ENCODE results near the gene IDH3B.

The IDH3B gene

GRCh38 chr20:2663887-2664719, at the start of gene IDH3B:
Gene IDH3B, minus strand, starts transcription at chr20:2664216. Its CDS starts 28 bp downstream, at chr20:2664188.
- DNase-seq (ENCODE audit: low spot score) = peak; percentile 94
- in situ Hi-C loops (cut with MboI; ENCODE audit: low sequenced_read_pairs, unreplicated experiment) = no loop called here
- TF ChIP-seq CTCF (IDR thresholded peaks at IDR 0.05; ENCODE audit: borderline replicate concordance, control extremely low read depth, extremely low read depth, insufficient read depth, missing control alignments) = no peak

- DNase-seq (ENCODE audit: low spot score) = peak; percentile 42
- in situ Hi-C loops (cut with MboI; ENCODE audit: low sequenced_read_pairs, unreplicated experiment) = no loop called here
- TF ChIP-seq CTCF (IDR thresholded peaks at IDR 0.05; ENCODE audit: borderline replicate concordance, control extremely low read depth, extremely low read depth, insufficient read depth, missing control alignments) = peak; percentile 13
These were observed 49.3 kb upstream of the IDH3B start for GRCh38 chr20:2713285-2713684.

GRCh38 chr20:2709205-2709981, 45.4 kb upstream of the IDH3B start:
- TF ChIP-seq CTCF (IDR thresholded peaks at IDR 0.05; ENCODE audit: borderline replicate concordance, control extremely low read depth, extremely low read depth, insufficient read depth, missing control alignments) = no peak
- in situ Hi-C loops (cut with MboI; ENCODE audit: low sequenced_read_pairs, unreplicated experiment) = no loop called here
- no peak for DNase-seq (ENCODE audit: low spot score)

- no peak for TF ChIP-seq CTCF (IDR thresholded peaks at IDR 0.05; ENCODE audit: borderline replicate concordance, control extremely low read depth, extremely low read depth, insufficient read depth, missing control alignments)
- DNase-seq (ENCODE audit: low spot score) = no peak
- in situ Hi-C loops (cut with MboI; ENCODE audit: low sequenced_read_pairs, unreplicated experiment) = no loop called here
These were observed 44.6 kb upstream of the IDH3B start for GRCh38 chr20:2708665-2709064.

GRCh38 chr20:2708073-2708415, 44.0 kb upstream of the IDH3B start:
- no peak for DNase-seq (ENCODE audit: low spot score)
- TF ChIP-seq CTCF (IDR thresholded peaks at IDR 0.05; ENCODE audit: borderline replicate concordance, control extremely low read depth, extremely low read depth, insufficient read depth, missing control alignments) = no peak
- in situ Hi-C loops (cut with MboI; ENCODE audit: low sequenced_read_pairs, unreplicated experiment) = no loop called here

DNA sequence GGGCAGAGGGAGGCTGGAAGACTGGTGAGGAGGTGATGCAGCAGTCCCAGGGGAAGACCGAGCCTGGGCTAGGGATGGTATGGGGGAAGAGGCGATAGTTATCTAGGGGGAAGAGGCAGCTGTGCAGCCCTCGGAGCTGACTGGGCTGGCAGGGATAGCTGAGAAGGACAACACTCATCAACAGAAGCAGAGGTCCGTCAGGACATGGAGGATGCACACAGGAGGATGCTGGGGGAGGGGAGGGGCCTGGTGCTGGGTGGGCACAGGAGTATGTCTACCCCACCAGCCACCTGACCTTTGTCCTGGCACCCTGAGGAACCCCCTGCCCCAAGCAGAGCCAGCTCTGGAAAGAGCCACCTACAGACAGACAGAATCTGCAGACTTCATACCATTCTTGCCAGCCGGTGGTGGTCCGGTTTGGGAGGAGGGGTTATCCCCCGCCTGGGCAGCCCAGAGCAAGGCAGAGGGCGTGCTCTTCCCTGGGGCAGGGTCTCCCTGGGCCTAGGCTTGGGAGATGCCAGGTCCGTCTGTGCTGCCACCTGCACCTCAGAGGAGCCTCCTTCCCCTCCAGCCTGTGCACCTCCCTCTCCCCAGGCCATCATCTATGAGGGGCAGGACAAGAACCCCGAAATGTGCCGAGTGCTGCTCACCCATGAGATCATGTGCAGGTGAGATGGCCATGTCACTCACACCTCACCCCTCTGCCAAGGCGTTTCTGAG, 43.5 kb upstream of the IDH3B start:
- in situ Hi-C loops (cut with MboI; ENCODE audit: low sequenced_read_pairs, unreplicated experiment) = no loop called here
- no peak for DNase-seq (ENCODE audit: low spot score)
- TF ChIP-seq CTCF (IDR thresholded peaks at IDR 0.05; ENCODE audit: borderline replicate concordance, control extremely low read depth, extremely low read depth, insufficient read depth, missing control alignments) = no peak

All from GM13976 (cell line).